ENCODE data around the gene ZP4.
A peak's percentile ranks its signal among the peaks of the same experiment; 100 is the strongest.
"Not testable (repeated sequence)": the region's sequence is repeated elsewhere in the genome, so short reads cannot be mapped to it uniquely, and the experiment has no call there.

The ZP4 gene

DNA sequence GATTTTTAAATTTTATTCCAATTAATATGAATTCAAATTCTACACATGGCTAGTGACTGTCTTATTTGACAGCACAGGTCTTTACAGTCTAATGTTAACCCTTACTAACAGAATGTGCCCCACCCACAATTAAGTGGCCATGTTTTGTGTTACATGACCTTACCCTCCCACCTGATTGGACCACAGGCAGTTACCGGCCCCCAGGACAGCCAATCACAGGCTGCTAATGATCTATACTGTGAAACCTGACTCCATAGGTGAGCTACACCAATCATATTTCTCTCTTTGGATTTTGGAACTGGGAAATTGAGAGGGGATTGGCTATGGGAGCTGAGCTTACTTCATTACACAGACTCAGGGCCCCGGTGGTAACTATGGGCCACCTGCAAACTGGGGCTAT, 27.5 kb downstream of the ZP4 start:
- peak overlapping the region in 1 of 3 experiments; percentile 8 for H3K4me3 Mint-ChIP-seq

DNA sequence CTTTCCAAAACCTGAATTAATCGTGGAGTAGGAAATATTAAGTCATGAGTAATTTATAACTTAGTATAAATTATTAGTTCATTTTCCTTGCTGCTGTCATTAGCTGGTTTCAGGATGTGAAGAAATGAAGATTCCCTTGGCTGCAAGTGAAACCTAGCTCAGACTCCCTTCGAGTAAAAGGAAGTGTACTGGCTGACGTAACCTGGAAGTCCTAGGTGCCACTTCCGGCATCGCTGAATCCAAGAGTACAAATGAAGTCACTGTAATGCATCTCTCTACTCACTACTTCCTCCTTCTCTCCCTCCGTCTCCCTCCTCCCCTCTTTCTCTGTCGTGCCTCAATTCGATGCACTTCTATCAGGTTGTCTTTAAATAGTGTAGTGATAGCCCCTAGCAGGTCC, 28.8 kb downstream of the ZP4 start:
- TF ChIP-seq, protein P1, sequence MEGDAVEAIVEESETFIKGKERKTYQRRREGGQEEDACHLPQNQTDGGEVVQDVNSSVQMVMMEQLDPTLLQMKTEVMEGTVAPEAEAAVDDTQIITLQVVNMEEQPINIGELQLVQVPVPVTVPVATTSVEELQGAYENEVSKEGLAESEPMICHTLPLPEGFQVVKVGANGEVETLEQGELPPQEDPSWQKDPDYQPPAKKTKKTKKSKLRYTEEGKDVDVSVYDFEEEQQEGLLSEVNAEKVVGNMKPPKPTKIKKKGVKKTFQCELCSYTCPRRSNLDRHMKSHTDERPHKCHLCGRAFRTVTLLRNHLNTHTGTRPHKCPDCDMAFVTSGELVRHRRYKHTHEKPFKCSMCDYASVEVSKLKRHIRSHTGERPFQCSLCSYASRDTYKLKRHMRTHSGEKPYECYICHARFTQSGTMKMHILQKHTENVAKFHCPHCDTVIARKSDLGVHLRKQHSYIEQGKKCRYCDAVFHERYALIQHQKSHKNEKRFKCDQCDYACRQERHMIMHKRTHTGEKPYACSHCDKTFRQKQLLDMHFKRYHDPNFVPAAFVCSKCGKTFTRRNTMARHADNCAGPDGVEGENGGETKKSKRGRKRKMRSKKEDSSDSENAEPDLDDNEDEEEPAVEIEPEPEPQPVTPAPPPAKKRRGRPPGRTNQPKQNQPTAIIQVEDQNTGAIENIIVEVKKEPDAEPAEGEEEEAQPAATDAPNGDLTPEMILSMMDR (IDR thresholded peaks at IDR 0.05; ENCODE audit: unreplicated experiment in 3 of 3) = no peak
- Mint-ChIP-seq H3K27ac (no peak overlapping the region), H3K9me3 (no peaks in the 10 kb centered on the region), H3K36me3 (ENCODE audit: low read depth) (no peaks in the 10 kb centered on the region), H3K27me3 (ENCODE audit: low read depth) (no peaks in the 10 kb centered on the region), H3K4me1 (peaks cover 4% of the 10 kb centered on the region), H3K4me3 (no peak overlapping the region)

More for the DNA sequence above, 27.5 kb downstream of the ZP4 start:
- TF ChIP-seq, protein P1 (IDR thresholded peaks at IDR 0.05; ENCODE audit: unreplicated experiment in 3 of 3) = no peak
- Mint-ChIP-seq H3K9me3 (no peaks in the 10 kb centered on the region), H3K4me1 (peaks cover 4% of the 10 kb centered on the region), H3K27me3 (ENCODE audit: low read depth) (no peaks in the 10 kb centered on the region), H3K27ac (no peak overlapping the region), H3K36me3 (ENCODE audit: low read depth) (no peaks in the 10 kb centered on the region)

DNA sequence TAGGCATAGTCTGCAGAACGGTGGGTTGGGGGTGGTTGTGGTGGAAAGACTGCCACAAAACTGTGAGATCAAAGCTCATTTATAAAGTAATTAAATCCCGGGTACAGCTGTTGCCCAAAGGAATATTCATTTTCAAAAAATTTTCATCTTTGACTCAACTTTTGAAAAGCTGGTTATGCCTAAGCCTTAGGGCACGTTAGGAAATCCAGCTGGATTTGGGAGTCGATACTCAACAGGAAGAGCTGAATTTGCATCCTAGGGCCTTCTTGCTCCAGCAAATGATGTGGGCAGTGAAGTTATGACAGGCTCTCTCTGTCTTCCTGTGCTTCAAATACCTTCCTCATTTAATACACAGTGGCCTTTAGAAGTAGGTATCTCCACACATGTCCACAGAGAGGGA, 31.7 kb downstream of the ZP4 start:
- H3K36me3 Mint-ChIP-seq (ENCODE audit: low read depth) = no peaks in the 10 kb centered on the region
- H3K4me1 Mint-ChIP-seq = no peaks in the 10 kb centered on the region
- no peak overlapping the region for H3K4me3 Mint-ChIP-seq
- no peak overlapping the region for H3K27ac Mint-ChIP-seq
- no peaks in the 10 kb centered on the region for H3K27me3 Mint-ChIP-seq (ENCODE audit: low read depth)
- H3K9me3 Mint-ChIP-seq = no peaks in the 10 kb centered on the region
- TF ChIP-seq, protein P1 (IDR thresholded peaks at IDR 0.05; ENCODE audit: unreplicated experiment in 3 of 3) = no peak

DNA sequence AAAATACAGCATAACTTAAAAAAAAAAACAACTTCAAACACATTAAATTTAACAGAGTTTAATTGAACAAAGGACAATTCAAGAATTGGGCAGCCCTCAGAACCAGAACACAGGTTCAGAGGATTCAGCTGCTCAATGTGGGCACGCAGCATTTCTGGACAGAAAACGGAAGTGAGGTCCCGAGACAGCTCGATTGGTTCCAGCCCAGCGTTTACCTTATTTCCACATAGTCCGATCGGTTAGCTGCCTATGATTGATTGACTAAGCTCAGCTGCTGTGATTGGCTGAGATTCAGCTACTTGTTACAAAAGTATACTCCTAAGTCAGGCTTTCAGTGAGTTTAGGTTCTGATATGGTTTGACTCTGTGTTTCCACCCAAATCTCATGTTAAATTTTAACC, 33.3 kb downstream of the ZP4 start:
- H3K4me3 Mint-ChIP-seq = no peak overlapping the region
- no peaks in the 10 kb centered on the region for H3K9me3 Mint-ChIP-seq
- H3K36me3 Mint-ChIP-seq (ENCODE audit: low read depth) = no peaks in the 10 kb centered on the region
- H3K27ac Mint-ChIP-seq = no peak overlapping the region
- H3K27me3 Mint-ChIP-seq (ENCODE audit: low read depth) = no peaks in the 10 kb centered on the region
- TF ChIP-seq, protein P1 (IDR thresholded peaks at IDR 0.05; ENCODE audit: unreplicated experiment in 3 of 3) = no peak
- no peaks in the 10 kb centered on the region for H3K4me1 Mint-ChIP-seq

DNA sequence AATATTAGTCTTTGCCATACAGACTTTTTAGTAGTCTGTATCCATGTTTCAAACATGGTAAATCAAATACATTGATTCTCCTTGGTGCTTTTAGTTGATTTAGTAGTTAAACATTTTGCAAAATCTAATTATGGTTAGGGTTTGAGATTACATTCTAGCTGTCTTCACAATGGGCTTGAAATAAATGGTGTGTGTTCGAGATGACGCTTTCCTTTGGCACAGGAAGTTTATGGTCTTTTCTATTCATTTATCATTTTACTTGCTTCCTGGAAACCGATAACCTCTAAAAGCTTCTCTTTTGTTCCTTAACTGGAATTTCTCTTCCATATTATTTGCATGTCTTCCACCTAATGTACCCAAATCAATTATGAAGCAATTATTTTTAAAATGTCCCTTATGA, 38.4 kb downstream of the ZP4 start:
- TF ChIP-seq, protein P1 (IDR thresholded peaks at IDR 0.05; ENCODE audit: unreplicated experiment in 3 of 3) = no peak
- H3K27ac Mint-ChIP-seq = no peak overlapping the region
- no peaks in the 10 kb centered on the region for H3K36me3 Mint-ChIP-seq (ENCODE audit: low read depth)
- no peaks in the 10 kb centered on the region for H3K4me1 Mint-ChIP-seq
- H3K9me3 Mint-ChIP-seq = no peaks in the 10 kb centered on the region
- H3K4me3 Mint-ChIP-seq = no peak overlapping the region
- peaks cover 4% of the 10 kb centered on the region for H3K27me3 Mint-ChIP-seq (ENCODE audit: low read depth)

DNA sequence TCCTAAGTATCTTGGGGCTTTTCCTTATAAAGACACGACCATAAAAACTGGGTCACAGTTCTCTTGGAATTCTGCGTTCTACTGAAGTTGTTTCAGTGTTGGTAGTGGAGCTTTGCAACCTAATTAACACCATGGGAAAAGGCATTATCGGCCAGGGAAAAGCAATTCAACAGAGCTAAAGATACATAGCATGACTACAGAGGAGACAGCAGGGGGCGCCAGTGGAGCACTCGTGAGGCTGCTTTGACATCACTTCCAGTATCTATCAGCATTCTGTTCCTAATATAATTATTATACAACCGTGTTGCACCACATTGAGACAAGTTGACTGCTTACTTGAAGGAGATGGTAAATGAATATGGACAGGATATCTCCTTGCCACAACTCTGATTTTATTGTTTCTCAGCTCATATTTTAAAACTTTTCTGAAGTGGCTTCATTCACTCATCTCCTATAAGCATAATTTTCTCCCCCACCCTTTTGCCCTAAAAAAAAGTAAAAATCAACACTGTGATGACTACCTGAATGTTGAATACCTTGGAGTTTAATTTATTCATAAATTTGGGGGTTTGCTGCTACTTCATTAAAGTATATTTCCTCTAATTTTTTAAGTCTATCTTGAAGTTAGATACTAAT, 39.4 kb downstream of the ZP4 start:
- Mint-ChIP-seq H3K36me3 (ENCODE audit: low read depth) (no peaks in the 10 kb centered on the region), H3K27me3 (ENCODE audit: low read depth) (peaks cover 4% of the 10 kb centered on the region), H3K4me3 (no peak overlapping the region), H3K27ac (no peak overlapping the region), H3K9me3 (no peaks in the 10 kb centered on the region), H3K4me1 (no peaks in the 10 kb centered on the region)
- TF ChIP-seq, protein P1 (IDR thresholded peaks at IDR 0.05; ENCODE audit: unreplicated experiment in 3 of 3) = peak; percentile 45 to 62 (median 57)

DNA sequence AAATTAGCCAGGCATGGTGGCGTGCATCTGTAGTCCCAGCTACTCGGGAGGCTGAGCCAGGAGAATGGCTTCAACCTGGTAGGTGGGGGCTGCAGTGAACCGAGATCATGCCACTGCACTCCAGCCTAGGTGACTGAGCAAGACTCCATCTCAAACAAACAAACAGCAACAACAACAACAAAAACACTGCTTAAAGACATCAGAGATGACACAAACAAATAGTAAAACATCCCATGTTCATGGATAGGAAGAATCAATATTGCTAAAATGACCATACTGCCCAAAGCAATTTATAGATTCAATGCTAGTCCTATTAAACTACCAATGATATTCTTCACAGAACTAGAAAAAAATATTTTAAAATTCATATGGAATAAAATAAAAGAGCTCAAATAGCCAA, 47.2 kb downstream of the ZP4 start:
- not testable (repeated sequence) for H3K9me3 Mint-ChIP-seq; H3K27ac Mint-ChIP-seq; H3K36me3 Mint-ChIP-seq (ENCODE audit: low read depth); H3K4me1 Mint-ChIP-seq; H3K27me3 Mint-ChIP-seq (ENCODE audit: low read depth); H3K4me3 Mint-ChIP-seq
